ENCODE measurements around the gene MUSK. TPM values are rescaled to one million over a fixed set of nuclear protein-coding genes. Genes with fewer than 3 reads are reported as not detected.

The MUSK gene
- total and polyA plus RNA-seq, 2 experiments from 2014 or later = not detected

- Histone ChIP-seq H4K20me1 (replicated peaks; ENCODE audit: insufficient read depth) (no peaks in the 10 kb centered on the region), H2AFZ (no peak overlapping the region), H3K27ac (ENCODE audit: low read depth) (no peak overlapping the region), H3K4me2 (no peak overlapping the region), H3K4me1 (ENCODE audit: insufficient read depth) (no peaks in the 10 kb centered on the region), H3K79me2 (replicated peaks; ENCODE audit: insufficient read depth) (no peaks in the 10 kb centered on the region), H3K27me3 (ENCODE audit: insufficient read depth) (no peaks in the 10 kb centered on the region), H3K9me2 (ENCODE audit: insufficient read depth) (peaks cover 4% of the 10 kb centered on the region; the same call in 1 of the 2 replicates), H3F3A (replicated peaks; ENCODE audit: low read depth) (no peaks in the 10 kb centered on the region), H3K4me3 (no peak overlapping the region), H3K36me3 (ENCODE audit: insufficient read depth) (no peaks in the 10 kb centered on the region)
- H3K27ac Mint-ChIP-seq = no peak overlapping the region
- H3K36me3 Mint-ChIP-seq (ENCODE audit: low read depth) = no peaks in the 10 kb centered on the region
- H3K4me3 Mint-ChIP-seq = no peak overlapping the region
- DNase-seq (ENCODE audit: low spot score) (no peak), ATAC-seq (no peak)
- no peaks in the 10 kb centered on the region for H3K9me3 Mint-ChIP-seq
- no peaks in the 10 kb centered on the region for H3K4me1 Mint-ChIP-seq
- TF ChIP-seq CREB1 (CRISPR knock-in tag; IDR thresholded peaks at IDR 0.05; ENCODE audit: low read depth) (no peak), EZH2 (IDR thresholded peaks at IDR 0.05; ENCODE audit: low read depth, unreplicated experiment) (no peak), ETS1 (IDR thresholded peaks at IDR 0.05) (no peak), JUNB (IDR thresholded peaks at IDR 0.05; ENCODE audit: unreplicated experiment) (no peak), ZNF462 (CRISPR knock-in tag; IDR thresholded peaks at IDR 0.05) (no peak), EZH2phosphoT487 (IDR thresholded peaks at IDR 0.05; ENCODE audit: unreplicated experiment) (no peak), REST (IDR thresholded peaks at IDR 0.05; ENCODE audit: unreplicated experiment) (no peak), CTCF (conservative IDR thresholded peaks at IDR 0.05; ENCODE audit: low read depth in 2 of 2) (no peak), NANOG (IDR thresholded peaks at IDR 0.05; ENCODE audit: borderline replicate concordance) (no peak), POLR2AphosphoS5 (IDR thresholded peaks at IDR 0.05; ENCODE audit: low read depth) (no peak), ZNF114 (CRISPR knock-in tag; IDR thresholded peaks at IDR 0.05) (no peak), STAT1 (IDR thresholded peaks at IDR 0.05; ENCODE audit: unreplicated experiment) (no peak), ZNF331 (CRISPR knock-in tag; IDR thresholded peaks at IDR 0.05; ENCODE audit: low read depth) (no peak)
- no peaks in the 10 kb centered on the region for H3K27me3 Mint-ChIP-seq (ENCODE audit: insufficient read depth, low read depth, poor library complexity)
These were observed 175.5 kb downstream of the MUSK start for GRCh38 chr9:110844121-110844520.

Measured in GM23338 (cell line).